OCI-LY7 (cell line): ENCODE measurements around the gene PTPN9. TPM values are rescaled to one million over a fixed set of nuclear protein-coding genes. Genes with fewer than 3 reads are reported as not detected.
A peak's percentile ranks its signal among the peaks of the same experiment; 100 is the strongest.

Source experiments
- Bru-seq: library from RNA; stranded (reverse); fragments of 400-500 nt; gene quantifications from one replicate; lab custom pipeline; 2021; lab: Mats Ljungman, UMichigan
- BruChase-seq, 2 experiments: library from RNA; stranded (reverse); fragments of 400-500 nt; gene quantifications; one replicate each; lab custom pipeline; 2021; lab: Mats Ljungman, UMichigan
- BruUV-seq: library from RNA; stranded (reverse); fragments of 400-500 nt; replicated peaks from 2 replicates; lab custom pipeline; 2021; lab: Mats Ljungman, UMichigan
- CTCF ChIA-PET: fragments of 300-600 bp; sonication (Branson Sonifier 250); formaldehyde crosslinking; loops from one replicate; lab custom pipeline; 2022; ENCODE audit warnings: antibody characterized with exemption; ENCODE audit not compliant: unreplicated experiment; lab: Charles Lee
- POLR2A ChIA-PET: fragments of 300-600 bp; sonication (Branson Sonifier 250); formaldehyde crosslinking; loops from one replicate; lab custom pipeline; 2022; ENCODE audit warnings: antibody characterized with exemption; lab: Charles Lee
- DNase-seq: peaks from one replicate; pipeline ENCODE4 v3.0.0-alpha.2; 2015; ENCODE audit warnings: low spot score
- H2AFZ ChIP-seq: fragments of 200-600 bp; sonication (generic), shearing (Covaris generic); 2 replicates; pipeline ENCODE4 v1.6.1; 2014; ENCODE audit warnings: mild to moderate bottlenecking, antibody characterized with exemption, low read length, moderate library complexity
- H3K27ac ChIP-seq: fragments of 200-600 bp; sonication (generic); 2 replicates; pipeline ENCODE4 v1.5.1; 2014; ENCODE audit warnings: mixed run types, low read depth, mild to moderate bottlenecking, moderate library complexity, low read length, inconsistent platforms; ENCODE audit not compliant: poor library complexity, severe bottlenecking
- H3K36me3 ChIP-seq: fragments of 200-600 bp; sonication (generic); 2 replicates; pipeline ENCODE4 v1.6.1; 2014; ENCODE audit warnings: mild to moderate bottlenecking, antibody characterized with exemption, low read length, moderate library complexity, mixed read lengths; ENCODE audit not compliant: insufficient read depth
- H3K4me1 ChIP-seq: fragments of 200-600 bp; sonication (generic); 2 replicates; pipeline ENCODE4 v1.5.1; 2014; ENCODE audit warnings: mild to moderate bottlenecking, low read length; ENCODE audit not compliant: insufficient read depth, poor library complexity, severe bottlenecking
- H3K4me2 ChIP-seq: fragments of 200-600 bp; sonication (generic); 2 replicates; pipeline ENCODE4 v1.6.1; 2014; ENCODE audit warnings: mild to moderate bottlenecking, low read length
- H3K4me3 ChIP-seq: fragments of 200-600 bp; sonication (generic); 2 replicates; pipeline ENCODE4 v1.5.1; 2014; ENCODE audit warnings: mild to moderate bottlenecking, low read depth, low read length; ENCODE audit not compliant: poor library complexity, severe bottlenecking
- H3K79me2 ChIP-seq: fragments of 200-600 bp; sonication (generic); 2 replicates; pipeline ENCODE4 v1.6.1; 2016; ENCODE audit warnings: low read depth, mild to moderate bottlenecking, low read length, moderate library complexity, mixed read lengths; ENCODE audit not compliant: insufficient read depth
- H3K9me2 ChIP-seq: fragments of 200-600 bp; sonication (generic); 2 replicates; pipeline ENCODE4 v1.6.1; 2016; ENCODE audit warnings: mild to moderate bottlenecking, low read length, mixed read lengths; ENCODE audit not compliant: insufficient read depth
- H3K9me3 ChIP-seq: fragments of 200-600 bp; sonication (generic); 2 replicates; pipeline ENCODE4 v1.6.1; 2014; ENCODE audit warnings: mild to moderate bottlenecking, mixed run types, low read length, mixed read lengths
- H4K20me1 ChIP-seq: fragments of 200-600 bp; sonication (generic); 2 replicates; pipeline ENCODE4 v1.6.1; 2014; ENCODE audit warnings: mild to moderate bottlenecking, antibody characterized with exemption, low read length, moderate library complexity, mixed read lengths; ENCODE audit not compliant: insufficient read depth
- CTCF ChIP-seq: fragments of 200-600 bp; sonication (generic); conservative IDR thresholded peaks from 2 replicates; pipeline ENCODE4 v1.5.1; 2014; ENCODE audit warnings: mild to moderate bottlenecking, antibody characterized with exemption, low read length, moderate library complexity, mixed read lengths
- EZH2phosphoT487 ChIP-seq: fragments of 200-600 bp; sonication (generic); IDR thresholded peaks from 2 replicates; pipeline ENCODE4 v1.6.1; 2018; ENCODE audit warnings: low read depth, borderline replicate concordance, mild to moderate bottlenecking, mixed run types, antibody characterized with exemption, low read length, moderate library complexity, mixed read lengths
- intact Hi-C: fragments of 100-400 bp; cut with micrococcal nuclease; formaldehyde crosslinking; loops from one replicate; pipeline ENCODE4 v1.10.0; 2022; ENCODE audit not compliant: unreplicated experiment
- long read RNA-seq: library from polyadenylated mRNA; stranded (forward); transcript quantifications from one replicate; pipeline ENCODE4 v2.0.0, GENCODE V29; 2022
- total RNA-seq, 2 experiments: library from RNA; depleted of rRNA in 1 of 2; stranded (reverse); fragments of >200 nt in 1 of 2; shearing (Covaris generic) in 1 of 2; gene quantifications; 2 replicates each; pipeline ENCODE4 v1.2.3, GENCODE V29; 2014 to 2022

Gene PTPN9
- total RNA-seq (2014; rRNA removed; shearing (Covaris generic)) (12.5 and 16.5 TPM in 2 replicates), total RNA-seq (2022) (38.5 and 39.2 TPM in 2 replicates), Bru-seq, nascent RNA (percentile 67 among the genes with signal in this experiment), BruChase-seq, experiment 1, labeled RNA remaining after a 6-hour chase (percentile 65 among the genes with signal in this experiment), BruChase-seq, experiment 2, labeled RNA remaining after a 2-hour chase (percentile 69 among the genes with signal in this experiment)
- long read RNA-seq, full-length matches to known transcripts = 47 of 60 reads
- long read RNA-seq, partial matches to known transcripts = 1 of 60 reads
- long read RNA-seq, other reads (novel, unspliced or antisense) = 12 of 60 reads

- peak within 1 kb of the TSS; percentile 93 for H2AFZ ChIP-seq
- peak; percentile 87 for DNase-seq
- no peaks in the 10 kb centered on the region for H4K20me1 ChIP-seq
- peaks cover 30% of the 10 kb centered on the region for H3K79me2 ChIP-seq
- TF ChIP-seq EZH2phosphoT487 (no peak), CTCF (peak; percentile 66)
- peaks cover 6% of the 10 kb centered on the region; the same call in 1 of the 2 replicates for H3K36me3 ChIP-seq
- no peaks in the 10 kb centered on the region for H3K9me2 ChIP-seq
- peak within 1 kb of the TSS; percentile 71 for H3K27ac ChIP-seq
- peaks cover 14% of the 10 kb centered on the region for H3K4me1 ChIP-seq
- ChIA-PET CTCF (no interaction called here), POLR2A (interaction anchor here (0.5 to 1.4 kb wide), 7 partner anchors 40 to 1385 kb away, joined by 3 to 8 read pairs (median 4); partner anchors contain the start of genes SIN3A and SNUPN)
- no TSS peak for BruUV-seq
- H3K9me3 ChIP-seq = no peaks in the 10 kb centered on the region
- intact Hi-C loops = loop anchor here (2.0 kb wide), 3 partner anchors 46 to 128 kb away; partner anchors contain the start of genes IMP3, SIN3A and SNUPN
- peak within 1 kb of the TSS; percentile 86 for H3K4me2 ChIP-seq
- H3K4me3 ChIP-seq = peak within 1 kb of the TSS; percentile 88
Observed at GRCh38 chr15:75578948-75579920, at the start of gene PTPN9. TSS of gene PTPN9 (minus strand) at chr15:75579315. CDS start at chr15:75578776, 539 bp downstream.

DNA sequence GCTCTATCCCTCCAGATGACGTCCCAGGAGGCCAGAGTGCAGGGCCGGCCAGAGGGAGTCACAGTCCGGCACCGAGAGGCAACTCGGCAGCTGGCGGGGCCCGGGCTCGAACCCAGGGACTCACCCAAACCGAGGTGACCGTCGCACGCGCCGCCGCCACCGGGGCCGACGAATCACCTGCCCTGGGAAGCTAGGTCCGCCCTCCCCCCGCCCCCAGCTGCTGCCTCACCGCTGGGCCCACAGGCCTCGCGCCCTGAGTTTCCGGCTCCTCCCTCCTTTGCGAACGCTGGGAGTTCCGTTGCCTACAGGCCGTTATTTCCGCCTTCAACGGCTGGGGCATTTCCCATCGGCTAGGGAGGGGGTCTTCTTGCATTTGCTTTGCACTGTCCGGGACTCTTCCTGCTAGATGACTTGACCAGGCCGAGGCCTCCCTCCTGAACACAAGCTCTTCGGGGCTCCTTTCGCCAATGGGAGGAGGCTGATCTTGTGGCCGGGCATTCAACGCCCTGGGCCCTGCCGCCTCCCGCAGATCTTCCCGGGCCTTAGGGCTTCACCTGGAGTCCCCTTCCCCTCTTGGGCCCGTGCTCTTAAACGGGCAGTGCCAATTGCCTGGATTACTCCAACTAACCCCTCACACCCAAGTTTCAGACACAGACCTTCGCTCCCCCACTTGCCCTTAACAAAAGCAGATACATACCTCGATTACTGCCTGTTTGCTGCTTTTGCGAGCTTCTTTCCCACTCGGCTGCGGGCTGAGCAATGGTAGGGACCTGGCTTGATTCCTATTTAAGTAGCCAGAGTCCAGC, 46.6 kb upstream of the PTPN9 start, which contains the start of gene SNUPN:
TSS of gene SNUPN (minus strand) at position 184 of the 806 bp plus-strand sequence. CDS start 4,674 bp downstream, outside the sequence.
- Histone ChIP-seq H3K9me3 (no peaks in the 10 kb centered on the region), H4K20me1 (no peaks in the 10 kb centered on the region), H3K4me1 (peaks cover 21% of the 10 kb centered on the region), H3K4me3 (peak within 1 kb of the TSS; percentile 99), H3K36me3 (peaks cover 15% of the 10 kb centered on the region; the same call in 1 of the 2 replicates), H3K9me2 (no peaks in the 10 kb centered on the region), H3K27ac (peak within 1 kb of the TSS; percentile 93), H3K4me2 (peak within 1 kb of the TSS; percentile 90), H2AFZ (peak within 1 kb of the TSS; percentile 56; the same call in 1 of the 2 replicates), H3K79me2 (peaks cover 17% of the 10 kb centered on the region; the same call in 1 of the 2 replicates)
- ChIA-PET CTCF (no interaction called here), POLR2A (interaction anchor here (0.5 to 2.8 kb wide), 7 partner anchors 12 to 222 kb away, joined by 3 to 15 read pairs (median 6); partner anchors contain the start of genes IMP3, PTPN9 and SIN3A)
- intact Hi-C loops = loop anchor here (1.0 to 5.0 kb wide), 5 partner anchors 15 to 603 kb away; partner anchors contain the start of genes IMP3, MAN2C1, PPCDC and PTPN9
- TSS peak; percentile 94 for BruUV-seq
- no peak for TF ChIP-seq CTCF
- no peak for TF ChIP-seq EZH2phosphoT487
- peak; percentile 98 for DNase-seq
